ENCODE results near the gene KRTAP1-3.

Gene KRTAP1-3

DNA sequence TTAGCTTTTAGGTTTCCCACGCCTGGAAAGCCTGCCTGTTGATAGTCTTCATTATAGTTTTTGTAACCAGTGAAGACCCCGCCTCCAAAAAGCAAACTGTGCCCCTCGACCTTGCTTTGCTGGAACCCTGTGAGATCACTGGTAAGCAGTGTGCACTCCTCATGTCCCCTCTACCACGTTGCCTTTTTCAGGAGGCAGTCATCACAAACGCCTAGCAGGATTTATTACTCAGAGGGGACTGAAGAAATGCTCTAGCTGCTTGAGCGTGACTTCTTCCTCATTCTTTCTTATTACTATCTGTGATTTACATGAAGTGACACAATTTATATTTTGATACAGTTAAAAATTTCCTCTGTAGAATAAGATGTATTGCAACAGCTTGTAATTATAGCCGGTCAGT, 19.2 kb downstream of the KRTAP1-3 start (continued):
- TF ChIP-seq, protein P1, sequence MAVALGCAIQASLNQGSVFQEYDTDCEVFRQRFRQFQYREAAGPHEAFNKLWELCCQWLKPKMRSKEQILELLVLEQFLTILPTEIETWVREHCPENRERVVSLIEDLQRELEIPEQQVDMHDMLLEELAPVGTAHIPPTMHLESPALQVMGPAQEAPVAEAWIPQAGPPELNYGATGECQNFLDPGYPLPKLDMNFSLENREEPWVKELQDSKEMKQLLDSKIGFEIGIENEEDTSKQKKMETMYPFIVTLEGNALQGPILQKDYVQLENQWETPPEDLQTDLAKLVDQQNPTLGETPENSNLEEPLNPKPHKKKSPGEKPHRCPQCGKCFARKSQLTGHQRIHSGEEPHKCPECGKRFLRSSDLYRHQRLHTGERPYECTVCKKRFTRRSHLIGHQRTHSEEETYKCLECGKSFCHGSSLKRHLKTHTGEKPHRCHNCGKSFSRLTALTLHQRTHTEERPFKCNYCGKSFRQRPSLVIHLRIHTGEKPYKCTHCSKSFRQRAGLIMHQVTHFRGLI (tag by site-specific recombination; IDR thresholded peaks at IDR 0.05), result no peak

- ChIA-PET CTCF (interaction anchor here (0.6 to 1.2 kb wide), 2 partner anchors 317 to 394 kb away, joined by 4 read pairs; no protein-coding TSS in a partner anchor), POLR2A (no interaction called here)
- no peaks in the 10 kb centered on the region for H3K36me3 ChIP-seq (ENCODE audit: control insufficient read depth in 2 of 2, insufficient read depth in 1 of 2, low read length in 2 of 2)
- no peak overlapping the region for H3K4me3 ChIP-seq (ENCODE audit: low read depth, low read length)
- no peak overlapping the region for H3K27ac ChIP-seq (ENCODE audit: extremely low read depth, low read depth, low read length)
- H3K4me1 ChIP-seq (ENCODE audit: control insufficient read depth, insufficient read depth, low read length), result no peaks in the 10 kb centered on the region
- no peaks in the 10 kb centered on the region for H3K9me3 ChIP-seq (ENCODE audit: control insufficient read depth, insufficient read depth, low read depth, low read length)
- TF ChIP-seq ZNF16 (tag by site-specific recombination; IDR thresholded peaks at IDR 0.05; ENCODE audit: low read depth), result no peak
- TF ChIP-seq ZNF423 (tag by site-specific recombination; IDR thresholded peaks at IDR 0.05), result no peak
- TF ChIP-seq ZEB2 (tag by site-specific recombination; IDR thresholded peaks at IDR 0.05), result peak; percentile 75
- TF ChIP-seq, protein P2, sequence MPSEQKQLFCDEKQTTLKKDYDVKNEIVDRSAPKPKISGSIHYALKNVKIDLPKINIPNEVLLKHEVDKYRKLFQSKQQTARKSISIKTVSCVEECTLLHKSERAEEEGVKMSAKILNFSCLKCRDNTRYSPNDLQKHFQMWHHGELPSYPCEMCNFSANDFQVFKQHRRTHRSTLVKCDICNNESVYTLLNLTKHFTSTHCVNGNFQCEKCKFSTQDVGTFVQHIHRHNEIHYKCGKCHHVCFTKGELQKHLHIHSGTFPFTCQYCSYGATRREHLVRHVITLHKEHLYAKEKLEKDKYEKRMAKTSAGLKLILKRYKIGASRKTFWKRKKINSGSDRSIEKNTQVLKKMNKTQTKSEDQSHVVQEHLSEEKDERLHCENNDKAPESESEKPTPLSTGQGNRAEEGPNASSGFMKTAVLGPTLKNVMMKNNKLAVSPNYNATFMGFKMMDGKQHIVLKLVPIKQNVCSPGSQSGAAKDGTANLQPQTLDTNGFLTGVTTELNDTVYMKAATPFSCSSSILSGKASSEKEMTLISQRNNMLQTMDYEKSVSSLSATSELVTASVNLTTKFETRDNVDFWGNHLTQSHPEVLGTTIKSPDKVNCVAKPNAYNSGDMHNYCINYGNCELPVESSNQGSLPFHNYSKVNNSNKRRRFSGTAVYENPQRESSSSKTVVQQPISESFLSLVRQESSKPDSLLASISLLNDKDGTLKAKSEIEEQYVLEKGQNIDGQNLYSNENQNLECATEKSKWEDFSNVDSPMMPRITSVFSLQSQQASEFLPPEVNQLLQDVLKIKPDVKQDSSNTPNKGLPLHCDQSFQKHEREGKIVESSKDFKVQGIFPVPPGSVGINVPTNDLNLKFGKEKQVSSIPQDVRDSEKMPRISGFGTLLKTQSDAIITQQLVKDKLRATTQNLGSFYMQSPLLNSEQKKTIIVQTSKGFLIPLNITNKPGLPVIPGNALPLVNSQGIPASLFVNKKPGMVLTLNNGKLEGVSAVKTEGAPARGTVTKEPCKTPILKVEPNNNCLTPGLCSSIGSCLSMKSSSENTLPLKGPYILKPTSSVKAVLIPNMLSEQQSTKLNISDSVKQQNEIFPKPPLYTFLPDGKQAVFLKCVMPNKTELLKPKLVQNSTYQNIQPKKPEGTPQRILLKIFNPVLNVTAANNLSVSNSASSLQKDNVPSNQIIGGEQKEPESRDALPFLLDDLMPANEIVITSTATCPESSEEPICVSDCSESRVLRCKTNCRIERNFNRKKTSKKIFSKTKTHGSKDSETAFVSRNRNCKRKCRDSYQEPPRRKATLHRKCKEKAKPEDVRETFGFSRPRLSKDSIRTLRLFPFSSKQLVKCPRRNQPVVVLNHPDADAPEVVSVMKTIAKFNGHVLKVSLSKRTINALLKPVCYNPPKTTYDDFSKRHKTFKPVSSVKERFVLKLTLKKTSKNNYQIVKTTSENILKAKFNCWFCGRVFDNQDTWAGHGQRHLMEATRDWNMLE (tag by site-specific recombination; conservative IDR thresholded peaks at IDR 0.05; ENCODE audit: low read depth), result peak; percentile 57
- TF ChIP-seq ZFP37 (tag by site-specific recombination; IDR thresholded peaks at IDR 0.05), result peak; percentile 76; the same call in 1 of the 2 replicates
- no peak for TF ChIP-seq ZNF529 (tag by site-specific recombination; IDR thresholded peaks at IDR 0.05; ENCODE audit: insufficient replicate concordance)
- TF ChIP-seq ZNF248 (tag by site-specific recombination; IDR thresholded peaks at IDR 0.05), result no peak
- TF ChIP-seq, protein P3, sequence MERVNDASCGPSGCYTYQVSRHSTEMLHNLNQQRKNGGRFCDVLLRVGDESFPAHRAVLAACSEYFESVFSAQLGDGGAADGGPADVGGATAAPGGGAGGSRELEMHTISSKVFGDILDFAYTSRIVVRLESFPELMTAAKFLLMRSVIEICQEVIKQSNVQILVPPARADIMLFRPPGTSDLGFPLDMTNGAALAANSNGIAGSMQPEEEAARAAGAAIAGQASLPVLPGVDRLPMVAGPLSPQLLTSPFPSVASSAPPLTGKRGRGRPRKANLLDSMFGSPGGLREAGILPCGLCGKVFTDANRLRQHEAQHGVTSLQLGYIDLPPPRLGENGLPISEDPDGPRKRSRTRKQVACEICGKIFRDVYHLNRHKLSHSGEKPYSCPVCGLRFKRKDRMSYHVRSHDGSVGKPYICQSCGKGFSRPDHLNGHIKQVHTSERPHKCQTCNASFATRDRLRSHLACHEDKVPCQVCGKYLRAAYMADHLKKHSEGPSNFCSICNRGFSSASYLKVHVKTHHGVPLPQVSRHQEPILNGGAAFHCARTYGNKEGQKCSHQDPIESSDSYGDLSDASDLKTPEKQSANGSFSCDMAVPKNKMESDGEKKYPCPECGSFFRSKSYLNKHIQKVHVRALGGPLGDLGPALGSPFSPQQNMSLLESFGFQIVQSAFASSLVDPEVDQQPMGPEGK (tag by site-specific recombination; IDR thresholded peaks at IDR 0.05), result peak; percentile 57
- TF ChIP-seq SCRT2 (tag by site-specific recombination; IDR thresholded peaks at IDR 0.05), result 0 out of 2 replicates have a peak, but pooled peaks have one; percentile 15
- peak; percentile 47; the same call in 1 of the 2 replicates for TF ChIP-seq ZBTB21 (tag by site-specific recombination; IDR thresholded peaks at IDR 0.05)
- peak; percentile 19; the same call in 1 of the 2 replicates for TF ChIP-seq ZBTB17 (tag by site-specific recombination; IDR thresholded peaks at IDR 0.05)
- TF ChIP-seq ZNF639 (tag by site-specific recombination; IDR thresholded peaks at IDR 0.05), result no peak
- TF ChIP-seq ZNF501 (tag by site-specific recombination; IDR thresholded peaks at IDR 0.05), result no peak
- TF ChIP-seq OSR2 (tag by site-specific recombination; IDR thresholded peaks at IDR 0.05), result peak; percentile 36; the same call in 1 of the 2 replicates
- peak; percentile 28; the same call in 1 of the 2 replicates for TF ChIP-seq ZNF335 (tag by site-specific recombination; conservative IDR thresholded peaks at IDR 0.05)
- TF ChIP-seq, protein P4, sequence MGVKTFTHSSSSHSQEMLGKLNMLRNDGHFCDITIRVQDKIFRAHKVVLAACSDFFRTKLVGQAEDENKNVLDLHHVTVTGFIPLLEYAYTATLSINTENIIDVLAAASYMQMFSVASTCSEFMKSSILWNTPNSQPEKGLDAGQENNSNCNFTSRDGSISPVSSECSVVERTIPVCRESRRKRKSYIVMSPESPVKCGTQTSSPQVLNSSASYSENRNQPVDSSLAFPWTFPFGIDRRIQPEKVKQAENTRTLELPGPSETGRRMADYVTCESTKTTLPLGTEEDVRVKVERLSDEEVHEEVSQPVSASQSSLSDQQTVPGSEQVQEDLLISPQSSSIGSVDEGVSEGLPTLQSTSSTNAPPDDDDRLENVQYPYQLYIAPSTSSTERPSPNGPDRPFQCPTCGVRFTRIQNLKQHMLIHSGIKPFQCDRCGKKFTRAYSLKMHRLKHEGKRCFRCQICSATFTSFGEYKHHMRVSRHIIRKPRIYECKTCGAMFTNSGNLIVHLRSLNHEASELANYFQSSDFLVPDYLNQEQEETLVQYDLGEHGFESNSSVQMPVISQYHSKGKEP (tag by site-specific recombination; IDR thresholded peaks at IDR 0.05), result peak; percentile 67; the same call in 1 of the 2 replicates
- TF ChIP-seq ATF2 (tag by site-specific recombination; IDR thresholded peaks at IDR 0.05; ENCODE audit: low read depth), result 0 out of 2 replicates have a peak, but pooled peaks have one; percentile 11
- no peak for TF ChIP-seq ZNF114 (tag by site-specific recombination; IDR thresholded peaks at IDR 0.05)
Observed at GRCh38 chr17:41013606-41014005, 21.1 kb downstream of the KRTAP1-3 start.

Data from HEK293 (cell line).